Neural crest cell (in vitro differentiated cells): ENCODE measurements around the gene HGFAC. TPM values are rescaled to one million over a fixed set of nuclear protein-coding genes. Genes with fewer than 3 reads are reported as not detected.

Source experiments
- DNase-seq: peaks from one replicate; pipeline ENCODE4 v3.0.0; 2021; ENCODE audit warnings: low read depth, mixed read lengths, low spot score
- H3K27ac Mint-ChIP-seq: one replicate; pipeline ENCODE4 v1.8.0; 2021; ENCODE audit warnings: mild to moderate bottlenecking, mixed read lengths; ENCODE audit not compliant: unreplicated experiment
- H3K27me3 Mint-ChIP-seq: 2 replicates; pipeline ENCODE4 v1.8.0; 2021; ENCODE audit warnings: low read depth, mild to moderate bottlenecking, mixed read lengths
- H3K36me3 Mint-ChIP-seq: 2 replicates; pipeline ENCODE4 v1.8.0; 2021; ENCODE audit warnings: low read depth, mild to moderate bottlenecking, mixed read lengths
- H3K4me1 Mint-ChIP-seq: 2 replicates; pipeline ENCODE4 v1.8.0; 2021; ENCODE audit warnings: mixed read lengths
- H3K4me3 Mint-ChIP-seq: one replicate; pipeline ENCODE4 v1.8.0; 2021; ENCODE audit warnings: mild to moderate bottlenecking, mixed read lengths
- H3K9me3 Mint-ChIP-seq: 2 replicates; pipeline ENCODE4 v1.8.0; 2021; ENCODE audit warnings: mixed read lengths
- CTCF ChIP-seq: fragments of 200-600 bp; sonication (generic); conservative IDR thresholded peaks from 2 replicates; pipeline ENCODE4 v1.5.0; 2021; ENCODE audit warnings: antibody characterized with exemption, mild to moderate bottlenecking
- total RNA-seq: library from RNA; stranded (reverse); gene quantifications from 2 replicates; pipeline ENCODE4 v1.2.1, GENCODE V29; 2021

Gene HGFAC
- total RNA-seq, 1 donor from 2014 or later: 1.6 TPM

DNA sequence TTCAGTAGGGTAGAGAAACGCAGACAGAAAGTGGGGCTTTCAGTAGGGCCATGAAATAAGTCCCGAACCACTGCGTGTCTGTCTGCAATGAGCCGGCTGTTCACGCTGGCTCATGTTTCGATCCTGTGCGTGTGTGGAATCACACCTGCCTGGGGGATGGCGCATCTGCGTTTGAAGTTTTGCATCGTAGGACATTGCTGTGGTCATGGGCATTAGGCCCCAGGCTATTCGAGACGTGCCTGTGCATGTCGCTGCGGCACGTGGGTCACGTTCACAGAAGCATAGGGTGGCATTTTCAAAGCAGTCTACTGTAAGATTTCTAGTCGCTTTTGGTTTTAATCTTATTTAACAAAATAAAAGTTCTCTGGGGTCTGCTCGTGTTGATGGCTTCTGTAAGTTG is 25.5 kb upstream of the HGFAC start:
- no peaks in the 10 kb centered on the region for H3K9me3 Mint-ChIP-seq
- H3K27ac Mint-ChIP-seq: peak overlapping the region; percentile 76
- DNase-seq: no peak
- H3K4me3 Mint-ChIP-seq: peak overlapping the region; percentile 6
- no peak for TF ChIP-seq CTCF
- peaks cover 37% of the 10 kb centered on the region for H3K4me1 Mint-ChIP-seq
- H3K27me3 Mint-ChIP-seq: no peaks in the 10 kb centered on the region
- H3K36me3 Mint-ChIP-seq: no peaks in the 10 kb centered on the region

DNA sequence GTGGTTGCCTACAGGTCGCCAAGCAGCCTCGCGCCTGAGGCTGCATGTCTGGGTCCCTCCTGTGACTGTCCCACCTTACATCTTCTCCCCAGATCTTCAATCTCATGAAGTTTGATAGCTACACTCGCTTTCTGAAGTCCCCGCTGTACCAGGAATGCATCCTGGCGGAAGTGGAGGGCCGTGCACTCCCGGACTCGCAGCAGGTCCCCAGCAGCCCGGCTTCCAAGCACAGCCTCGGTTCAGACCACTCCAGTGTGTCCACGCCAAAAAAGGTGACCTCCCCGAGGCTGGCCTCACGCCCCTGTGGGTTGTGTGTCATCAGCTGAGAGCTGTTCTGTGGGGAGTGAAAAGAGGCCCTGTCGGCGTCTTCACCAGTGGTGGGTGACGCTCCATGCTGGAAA is 24.9 kb upstream of the HGFAC start:
- TF ChIP-seq CTCF: no peak
- DNase-seq: no peak
- H3K4me3 Mint-ChIP-seq: no peak overlapping the region
- no peaks in the 10 kb centered on the region for H3K27me3 Mint-ChIP-seq
- peaks cover 34% of the 10 kb centered on the region for H3K4me1 Mint-ChIP-seq
- no peaks in the 10 kb centered on the region for H3K9me3 Mint-ChIP-seq
- no peaks in the 10 kb centered on the region for H3K36me3 Mint-ChIP-seq
- peak overlapping the region; percentile 78 for H3K27ac Mint-ChIP-seq

DNA sequence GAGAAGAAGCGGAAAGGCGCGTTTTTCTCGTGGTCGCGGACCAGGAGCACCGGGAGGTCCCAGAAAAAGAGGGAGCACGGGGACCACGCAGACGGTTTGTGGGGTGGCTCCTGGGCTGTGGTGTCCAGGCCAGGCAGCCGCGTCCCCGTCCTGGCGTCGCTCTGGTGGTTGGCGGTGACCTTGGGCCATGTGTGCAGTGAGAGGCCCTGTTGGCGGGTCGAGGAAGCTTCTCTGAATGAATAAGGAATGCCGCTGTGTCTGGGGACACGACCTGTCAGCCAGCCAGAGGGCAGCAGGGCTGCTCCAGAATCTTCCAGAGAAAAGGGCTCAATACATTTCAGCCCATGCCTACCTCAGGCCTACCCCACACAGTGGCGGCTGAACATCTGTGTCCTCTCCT is 24.3 kb upstream of the HGFAC start:
- H3K27ac Mint-ChIP-seq: no peak overlapping the region
- no peaks in the 10 kb centered on the region for H3K36me3 Mint-ChIP-seq
- H3K27me3 Mint-ChIP-seq: no peaks in the 10 kb centered on the region
- no peak for TF ChIP-seq CTCF
- DNase-seq: no peak
- H3K4me1 Mint-ChIP-seq: peaks cover 28% of the 10 kb centered on the region
- no peaks in the 10 kb centered on the region for H3K9me3 Mint-ChIP-seq
- H3K4me3 Mint-ChIP-seq: no peak overlapping the region

DNA sequence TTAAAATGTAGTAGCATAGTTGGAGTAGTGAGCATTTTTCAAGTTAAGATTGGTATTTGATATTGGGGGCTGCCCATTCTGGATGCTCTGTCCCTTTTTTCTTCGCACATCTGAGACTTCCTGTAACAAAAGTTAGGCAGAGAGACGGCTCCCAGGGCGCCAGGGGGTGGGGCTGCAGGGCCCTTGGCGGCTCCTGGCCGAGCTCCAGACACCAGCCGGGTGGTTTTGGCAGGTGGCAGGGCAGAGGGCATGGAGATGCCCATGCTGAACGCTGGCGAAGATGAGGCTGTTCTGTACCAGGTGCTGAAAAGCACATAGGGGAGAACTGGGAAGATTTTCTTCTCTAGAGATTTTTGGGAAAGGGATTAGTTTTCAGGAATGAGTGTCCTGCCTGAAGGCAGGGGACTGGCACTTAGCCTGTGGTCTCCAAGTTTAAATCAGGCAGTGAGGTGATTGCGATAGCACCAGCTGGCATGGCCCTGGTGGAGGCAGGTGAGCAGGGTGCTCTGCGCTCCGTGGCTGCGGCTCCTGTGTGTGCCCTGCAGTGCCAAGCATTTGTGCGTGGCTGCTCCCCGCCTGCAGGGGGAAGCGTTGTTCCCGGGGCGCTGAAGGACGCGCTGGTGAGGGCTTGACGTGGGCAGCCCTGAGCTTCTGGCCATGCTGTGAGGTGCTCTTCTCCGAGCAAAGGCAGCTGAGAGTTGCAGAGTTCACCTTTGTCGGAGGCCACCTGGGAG is 23.6 kb upstream of the HGFAC start:
- H3K4me1 Mint-ChIP-seq: peaks cover 31% of the 10 kb centered on the region
- H3K9me3 Mint-ChIP-seq: no peaks in the 10 kb centered on the region
- no peaks in the 10 kb centered on the region for H3K27me3 Mint-ChIP-seq
- peak; percentile 24 for TF ChIP-seq CTCF
- no peaks in the 10 kb centered on the region for H3K36me3 Mint-ChIP-seq
- H3K27ac Mint-ChIP-seq: no peak overlapping the region
- no peak overlapping the region for H3K4me3 Mint-ChIP-seq
- no peak for DNase-seq

- H3K27ac Mint-ChIP-seq: peak overlapping the region; percentile 37
Observed at GRCh38 chr4:3419836-3420605, 21.7 kb upstream of the HGFAC start.

More at GRCh38 chr4:3419836-3420605, 21.7 kb upstream of the HGFAC start:
- Mint-ChIP-seq H3K9me3 (no peaks in the 10 kb centered on the region), H3K27me3 (no peaks in the 10 kb centered on the region), H3K36me3 (no peaks in the 10 kb centered on the region), H3K4me3 (no peak overlapping the region), H3K4me1 (peaks cover 16% of the 10 kb centered on the region)
- TF ChIP-seq CTCF: no peak
- no peak for DNase-seq
